ENCODE results near the gene HPSE2. TPM values are rescaled to one million over a fixed set of nuclear protein-coding genes. Genes with fewer than 3 reads are reported as not detected.

Gene HPSE2
- total RNA-seq, 6 experiments from 2014 or later: 0.05 to 0.09 TPM; not detected in 4

GRCh38 chr10:99042051-99042771, 193.4 kb downstream of the HPSE2 start:
- no peak for DNase-seq
- Mint-ChIP-seq H3K9me3 (peaks cover 10% of the 10 kb centered on the region), H3K4me1 (ENCODE audit: low read depth) (no peaks in the 10 kb centered on the region), H3K27ac (no peak overlapping the region), H3K36me3 (ENCODE audit: low read depth) (0 out of 2 replicates have a peak, but pooled peaks cover 5% of the 10 kb centered on the region), H3K4me3 (no peak overlapping the region), H3K27me3 (ENCODE audit: insufficient read depth) (peaks cover 6% of the 10 kb centered on the region; the same call in 1 of the 2 replicates)
- no peak for TF ChIP-seq CTCF (IDR thresholded peaks at IDR 0.05)

DNA sequence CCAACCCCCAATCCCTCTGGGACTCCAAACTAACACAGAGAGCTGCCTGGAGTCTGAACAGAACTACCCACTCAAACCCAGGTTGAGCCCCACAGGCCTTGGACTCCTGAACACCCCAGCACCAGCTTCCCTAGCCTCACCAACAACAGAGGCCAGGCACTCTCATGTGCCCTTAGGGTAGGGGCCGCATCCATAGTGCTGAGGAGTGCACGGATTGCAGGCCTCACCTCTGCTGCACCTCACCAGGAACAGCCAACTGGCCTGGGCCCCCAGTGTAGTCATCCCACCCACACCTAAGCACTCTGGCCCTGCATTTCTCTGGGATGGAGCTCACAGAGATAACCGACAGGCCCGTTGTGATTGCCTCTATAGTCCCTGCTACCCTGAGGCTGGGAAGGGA, 194.2 kb downstream of the HPSE2 start:
- Mint-ChIP-seq H3K4me1 (ENCODE audit: low read depth) (no peaks in the 10 kb centered on the region), H3K9me3 (peaks cover 10% of the 10 kb centered on the region), H3K27ac (no peak overlapping the region), H3K36me3 (ENCODE audit: low read depth) (0 out of 2 replicates have a peak, but pooled peaks cover 5% of the 10 kb centered on the region), H3K4me3 (no peak overlapping the region), H3K27me3 (ENCODE audit: insufficient read depth) (peaks cover 6% of the 10 kb centered on the region; the same call in 1 of the 2 replicates)
- no peak for DNase-seq
- no peak for TF ChIP-seq CTCF (IDR thresholded peaks at IDR 0.05)

- Mint-ChIP-seq H3K27me3 (ENCODE audit: insufficient read depth) (no peaks in the 10 kb centered on the region), H3K27ac (no peak overlapping the region), H3K9me3 (no peaks in the 10 kb centered on the region), H3K36me3 (ENCODE audit: low read depth) (no peaks in the 10 kb centered on the region), H3K4me3 (no peak overlapping the region), H3K4me1 (ENCODE audit: low read depth) (no peaks in the 10 kb centered on the region; the same call in 1 of the 2 replicates)
- no peak for TF ChIP-seq CTCF (IDR thresholded peaks at IDR 0.05)
- no peak for DNase-seq
Measured at GRCh38 chr10:99013885-99014284, 221.8 kb downstream of the HPSE2 start.

- TF ChIP-seq CTCF (IDR thresholded peaks at IDR 0.05): no peak
- Mint-ChIP-seq H3K36me3 (ENCODE audit: low read depth) (peaks cover 4% of the 10 kb centered on the region), H3K9me3 (peaks cover 10% of the 10 kb centered on the region), H3K27ac (no peak overlapping the region), H3K27me3 (ENCODE audit: insufficient read depth) (no peaks in the 10 kb centered on the region), H3K4me1 (ENCODE audit: low read depth) (peaks cover 6% of the 10 kb centered on the region; the same call in 1 of the 2 replicates), H3K4me3 (no peak overlapping the region)
- no peak for DNase-seq
Measured at GRCh38 chr10:99010286-99010685, 225.4 kb downstream of the HPSE2 start.

DNA sequence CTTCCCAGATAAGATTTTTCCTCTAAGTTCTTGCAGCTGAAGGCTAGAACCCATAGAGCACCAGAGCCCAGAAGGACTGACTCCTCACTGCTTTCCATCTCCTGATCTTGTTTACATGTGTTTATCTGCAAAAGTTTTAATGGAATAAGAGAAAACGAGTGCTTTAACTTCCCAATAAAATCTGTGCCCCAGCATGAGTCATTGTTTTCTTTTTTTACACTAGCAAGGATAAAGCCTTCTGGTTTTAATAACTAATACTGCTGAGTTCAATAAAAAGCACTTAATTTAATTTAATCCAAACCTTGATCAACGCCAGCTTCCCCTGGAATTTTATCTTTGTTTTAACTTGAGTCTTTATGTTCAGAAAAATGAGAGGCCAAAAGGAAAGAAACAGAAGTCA, 227.6 kb downstream of the HPSE2 start:
- Mint-ChIP-seq H3K27ac (no peak overlapping the region), H3K27me3 (ENCODE audit: insufficient read depth) (no peaks in the 10 kb centered on the region), H3K36me3 (ENCODE audit: low read depth) (peaks cover 7% of the 10 kb centered on the region), H3K9me3 (peaks cover 18% of the 10 kb centered on the region), H3K4me1 (ENCODE audit: low read depth) (peaks cover 6% of the 10 kb centered on the region; the same call in 1 of the 2 replicates), H3K4me3 (no peak overlapping the region)
- DNase-seq: peak; percentile 9
- TF ChIP-seq CTCF (IDR thresholded peaks at IDR 0.05): no peak
